Activated naive CD4-positive, alpha-beta T cell treated with anti-CD3 and anti-CD28 coated beads for 36 hours (primary cell): ENCODE results near the gene USE1. TPM values are rescaled to one million over a fixed set of nuclear protein-coding genes. Genes with fewer than 3 reads are reported as not detected.

ENCODE experiments used
- CTCF ChIA-PET: fragments of 350-600 bp; sonication (Branson Sonifier 250); formaldehyde crosslinking; loops from one replicate; lab custom pipeline; 2021; ENCODE audit warnings: antibody characterized with exemption; lab: Charles Lee
- DNase-seq: peaks from one replicate; pipeline ENCODE4 v3.0.0-alpha.2; 2020
- H3K27ac Mint-ChIP-seq: one replicate; pipeline ENCODE4 v1.8.0; 2021; ENCODE audit warnings: mild to moderate bottlenecking, mixed read lengths
- H3K27me3 Mint-ChIP-seq: one replicate; pipeline ENCODE4 v1.8.0; 2021; ENCODE audit warnings: low read depth, mixed read lengths
- H3K36me3 Mint-ChIP-seq: one replicate; pipeline ENCODE4 v1.8.0; 2021; ENCODE audit warnings: low read depth, mixed read lengths
- H3K4me1 Mint-ChIP-seq: one replicate; pipeline ENCODE4 v1.8.0; 2021; ENCODE audit warnings: low read depth, mixed read lengths
- H3K4me3 Mint-ChIP-seq: one replicate; pipeline ENCODE4 v1.8.0; 2021; ENCODE audit warnings: mild to moderate bottlenecking, moderate library complexity, mixed read lengths
- H3K9me3 Mint-ChIP-seq: one replicate; pipeline ENCODE4 v1.8.0; 2021; ENCODE audit warnings: mixed read lengths
- intact Hi-C: fragments of 100-400 bp; cut with micrococcal nuclease; formaldehyde crosslinking; loops from one replicate; pipeline ENCODE4 v1.15.1; 2023
- total RNA-seq, 2 experiments: library from RNA; stranded (reverse); gene quantifications; one replicate each; pipeline ENCODE4 v1.2.3, GENCODE V29; 2021

Gene USE1
- total RNA-seq, 2 experiments from 2014 or later: 24.7 to 25.3 TPM

GRCh38 chr19:17206736-17207581 is 8.2 kb upstream of the USE1 start:
- Mint-ChIP-seq H3K27ac (no peak overlapping the region), H3K4me1 (peaks cover 4% of the 10 kb centered on the region), H3K36me3 (peaks cover 24% of the 10 kb centered on the region), H3K9me3 (no peaks in the 10 kb centered on the region), H3K4me3 (no peak overlapping the region), H3K27me3 (no peaks in the 10 kb centered on the region)
- intact Hi-C loops: no loop called here
- CTCF ChIA-PET: no interaction called here
- no peak for DNase-seq

- H3K27me3 Mint-ChIP-seq: no peaks in the 10 kb centered on the region
- no peak overlapping the region for H3K27ac Mint-ChIP-seq
- intact Hi-C loops: no loop called here
- H3K4me3 Mint-ChIP-seq: no peak overlapping the region
- H3K36me3 Mint-ChIP-seq: peaks cover 15% of the 10 kb centered on the region
- CTCF ChIA-PET: no interaction called here
- peak; percentile 45 for DNase-seq
- peaks cover 6% of the 10 kb centered on the region for H3K4me1 Mint-ChIP-seq
- H3K9me3 Mint-ChIP-seq: no peaks in the 10 kb centered on the region
These were observed 5.8 kb upstream of the USE1 start for GRCh38 chr19:17209126-17210036.

GRCh38 chr19:17210296-17210695 is 4.9 kb upstream of the USE1 start:
- no peaks in the 10 kb centered on the region for H3K9me3 Mint-ChIP-seq

GRCh38 chr19:17211547-17212446 is 3.4 kb upstream of the USE1 start:
- CTCF ChIA-PET: no interaction called here
- Mint-ChIP-seq H3K36me3 (peaks cover 14% of the 10 kb centered on the region), H3K4me1 (peaks cover 14% of the 10 kb centered on the region), H3K27me3 (no peaks in the 10 kb centered on the region), H3K27ac (no peak overlapping the region), H3K4me3 (no peak overlapping the region), H3K9me3 (no peaks in the 10 kb centered on the region)
- no peak for DNase-seq
- intact Hi-C loops: no loop called here

More at GRCh38 chr19:17210296-17210695, 4.9 kb upstream of the USE1 start:
- peaks cover 11% of the 10 kb centered on the region for H3K4me1 Mint-ChIP-seq
- CTCF ChIA-PET: interaction anchor here (1.0 kb wide), 1 partner anchor 24 kb away, joined by 3 read pairs; no protein-coding TSS in a partner anchor
- H3K27me3 Mint-ChIP-seq: no peaks in the 10 kb centered on the region
- H3K27ac Mint-ChIP-seq: no peak overlapping the region
- intact Hi-C loops: no loop called here
- H3K4me3 Mint-ChIP-seq: no peak overlapping the region
- no peak for DNase-seq
- peaks cover 14% of the 10 kb centered on the region for H3K36me3 Mint-ChIP-seq

- Mint-ChIP-seq H3K36me3 (peaks cover 23% of the 10 kb centered on the region), H3K4me3 (no peak overlapping the region), H3K9me3 (no peaks in the 10 kb centered on the region), H3K27ac (no peak overlapping the region), H3K27me3 (no peaks in the 10 kb centered on the region), H3K4me1 (peaks cover 14% of the 10 kb centered on the region)
- intact Hi-C loops: no loop called here
- no peak for DNase-seq
- CTCF ChIA-PET: no interaction called here
These were observed 1.8 kb upstream of the USE1 start for GRCh38 chr19:17213334-17213733.

GRCh38 chr19:17214508-17215126 is 540 bp upstream of the USE1 start:
- DNase-seq: no peak
- intact Hi-C loops: loop anchor here (1.0 to 5.0 kb wide), 5 partner anchors 12 to 139 kb away; partner anchors contain the start of genes ANKLE1, BABAM1, HAUS8 and MYO9B
- Mint-ChIP-seq H3K4me3 (peak overlapping the region; percentile 85), H3K36me3 (peaks cover 19% of the 10 kb centered on the region), H3K27me3 (no peaks in the 10 kb centered on the region), H3K4me1 (peaks cover 10% of the 10 kb centered on the region), H3K27ac (peak overlapping the region; percentile 97), H3K9me3 (no peaks in the 10 kb centered on the region)
- CTCF ChIA-PET: interaction anchor here (0.7 to 1.5 kb wide), 7 partner anchors 9 to 68 kb away, joined by 3 to 7 read pairs (median 3); no protein-coding TSS in a partner anchor

DNA sequence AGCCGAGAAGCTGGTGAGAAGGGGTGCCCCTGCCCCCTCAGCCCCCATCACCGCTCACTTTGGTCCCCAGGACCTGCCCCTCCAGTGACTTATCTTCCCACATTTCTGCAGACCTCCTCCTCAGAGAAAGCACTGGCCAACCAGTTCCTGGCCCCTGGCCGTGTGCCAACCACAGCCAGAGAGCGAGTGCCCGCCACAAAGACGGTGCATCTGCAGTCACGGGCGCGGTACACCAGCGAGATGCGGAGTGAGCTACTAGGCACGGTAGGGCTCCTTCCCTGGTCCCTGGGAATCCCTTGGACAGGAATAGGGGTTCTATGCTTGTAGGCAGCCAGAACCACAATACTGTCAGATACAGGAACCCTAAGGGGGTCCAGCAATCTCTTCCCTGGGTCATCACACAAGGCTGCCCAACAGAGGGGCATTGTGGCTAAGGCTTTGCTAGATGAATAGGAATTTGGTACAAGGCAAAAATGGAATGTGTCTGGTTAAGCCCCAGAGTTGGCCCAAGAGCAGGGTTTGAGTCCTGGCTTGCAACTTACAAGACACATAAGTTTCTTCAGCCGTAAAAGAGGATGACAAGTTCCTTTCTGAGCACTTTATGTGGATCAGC is 1.0 kb downstream of the USE1 start:
- Mint-ChIP-seq H3K27ac (peak overlapping the region; percentile 97), H3K27me3 (no peaks in the 10 kb centered on the region), H3K4me3 (peak overlapping the region; percentile 85), H3K36me3 (peaks cover 19% of the 10 kb centered on the region), H3K9me3 (no peaks in the 10 kb centered on the region), H3K4me1 (peaks cover 10% of the 10 kb centered on the region)
- DNase-seq: no peak
- CTCF ChIA-PET: interaction anchor here (0.7 to 1.3 kb wide), 2 partner anchors 10 to 25 kb away, joined by 4 read pairs; partner anchors contain the start of gene OCEL1
- intact Hi-C loops: loop anchor here (5.0 kb wide), 1 partner anchor 66 kb away; the partner anchor contains the start of gene ANKLE1

DNA sequence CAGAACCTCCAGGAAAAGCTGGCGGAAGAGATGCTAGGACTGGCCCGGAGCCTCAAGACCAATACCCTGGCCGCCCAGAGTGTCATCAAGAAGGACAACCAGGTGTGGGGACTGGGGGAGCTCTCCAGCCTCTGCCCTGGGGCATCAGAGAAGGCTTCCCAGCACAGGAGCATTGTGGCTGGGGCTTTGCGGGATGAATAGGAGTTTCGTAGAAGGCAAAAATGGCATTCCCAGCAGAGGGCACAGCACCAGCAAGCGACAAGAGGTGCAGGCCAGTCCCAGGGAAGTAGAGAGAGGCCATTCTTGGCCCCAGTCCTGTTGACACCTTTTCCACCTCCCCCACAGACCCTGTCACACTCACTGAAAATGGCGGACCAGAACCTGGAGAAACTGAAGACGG is 4.1 kb downstream of the USE1 start:
- intact Hi-C loops: loop anchor here (5.0 kb wide), 1 partner anchor 63 kb away; the partner anchor contains the start of gene ANKLE1
- H3K27ac Mint-ChIP-seq: no peak overlapping the region
- no peak for DNase-seq
- H3K9me3 Mint-ChIP-seq: no peaks in the 10 kb centered on the region
- H3K27me3 Mint-ChIP-seq: no peaks in the 10 kb centered on the region
- CTCF ChIA-PET: no interaction called here
- H3K36me3 Mint-ChIP-seq: peaks cover 17% of the 10 kb centered on the region
- peaks cover 9% of the 10 kb centered on the region for H3K4me1 Mint-ChIP-seq
- H3K4me3 Mint-ChIP-seq: no peak overlapping the region

- intact Hi-C loops: no loop called here
- peaks cover 3% of the 10 kb centered on the region for H3K4me1 Mint-ChIP-seq
- no peaks in the 10 kb centered on the region for H3K27me3 Mint-ChIP-seq
- no peaks in the 10 kb centered on the region for H3K9me3 Mint-ChIP-seq
- DNase-seq: no peak
- no peak overlapping the region for H3K4me3 Mint-ChIP-seq
- CTCF ChIA-PET: no interaction called here
- H3K36me3 Mint-ChIP-seq: peaks cover 17% of the 10 kb centered on the region
- H3K27ac Mint-ChIP-seq: no peak overlapping the region
These were observed 5.1 kb downstream of the USE1 start for GRCh38 chr19:17220207-17220758.

- no peaks in the 10 kb centered on the region for H3K9me3 Mint-ChIP-seq
- no peaks in the 10 kb centered on the region for H3K27me3 Mint-ChIP-seq
- no peaks in the 10 kb centered on the region for H3K36me3 Mint-ChIP-seq
- no peak overlapping the region for H3K27ac Mint-ChIP-seq
- intact Hi-C loops: no loop called here
- peak overlapping the region; percentile 46 for H3K4me3 Mint-ChIP-seq
- H3K4me1 Mint-ChIP-seq: peaks cover 5% of the 10 kb centered on the region
- DNase-seq: no peak
- CTCF ChIA-PET: interaction anchor here (0.6 to 2.1 kb wide), 2 partner anchors 9 to 121 kb away, joined by 4 read pairs; no protein-coding TSS in a partner anchor
These were observed 9.9 kb downstream of the USE1 start for GRCh38 chr19:17225053-17225452.
